GM23338 (cell line): ENCODE measurements around the gene VTCN1. TPM values are rescaled to one million over a fixed set of nuclear protein-coding genes. Genes with fewer than 3 reads are reported as not detected.

Source experiments
- ATAC-seq: fragments of 200-7000 bp; cut with Tn5 transposase; 3 replicates; pipeline ENCODE4 v1.9.1; 2020
- DNase-seq: peaks from one replicate; pipeline ENCODE4 v3.0.0-alpha.2; 2015; ENCODE audit warnings: low spot score
- H2AFZ ChIP-seq: fragments of 200-600 bp; sonication (generic); 2 replicates; pipeline ENCODE4 v1.8.0; 2016; ENCODE audit warnings: antibody characterized with exemption, mild to moderate bottlenecking, moderate library complexity
- H3F3A ChIP-seq: fragments of 200-600 bp; sonication (generic); replicated peaks from 2 replicates; pipeline ENCODE4 v1.8.0; 2017; ENCODE audit warnings: antibody characterized with exemption, mixed run types, low read depth
- H3K27ac ChIP-seq: fragments of 200-600 bp; sonication (generic); 2 replicates; pipeline ENCODE4 v1.6.1; 2016; ENCODE audit warnings: low read depth
- H3K27me3 ChIP-seq: fragments of 200-600 bp; sonication (generic); 2 replicates; pipeline ENCODE4 v1.8.0; 2016; ENCODE audit warnings: mild to moderate bottlenecking, mixed run types, moderate library complexity; ENCODE audit not compliant: insufficient read depth
- H3K36me3 ChIP-seq: fragments of 200-600 bp; sonication (generic); 2 replicates; pipeline ENCODE4 v1.8.0; 2016; ENCODE audit warnings: mild to moderate bottlenecking; ENCODE audit not compliant: insufficient read depth
- H3K4me1 ChIP-seq: fragments of 200-600 bp; sonication (generic); 2 replicates; pipeline ENCODE4 v1.8.0; 2016; ENCODE audit warnings: mild to moderate bottlenecking, moderate library complexity; ENCODE audit not compliant: insufficient read depth
- H3K4me2 ChIP-seq: fragments of 200-600 bp; sonication (generic); 2 replicates; pipeline ENCODE4 v1.7.1; 2017; ENCODE audit warnings: mixed run types
- H3K4me3 ChIP-seq: fragments of 200-600 bp; sonication (generic); 2 replicates; pipeline ENCODE4 v1.6.1; 2016; ENCODE audit warnings: mixed run types
- H3K79me2 ChIP-seq: fragments of 200-600 bp; sonication (generic); replicated peaks from 2 replicates; pipeline ENCODE4 v1.8.0; 2017; ENCODE audit warnings: mild to moderate bottlenecking; ENCODE audit not compliant: insufficient read depth
- H3K9me2 ChIP-seq: fragments of 200-600 bp; sonication (generic); 2 replicates; pipeline ENCODE4 v1.8.0; 2017; ENCODE audit not compliant: insufficient read depth
- H4K20me1 ChIP-seq: fragments of 200-600 bp; sonication (generic); replicated peaks from 2 replicates; pipeline ENCODE4 v1.8.0; 2017; ENCODE audit warnings: mild to moderate bottlenecking; ENCODE audit not compliant: insufficient read depth
- H3K27ac Mint-ChIP-seq: 2 replicates; pipeline ENCODE4 v1.8.0; 2020; ENCODE audit warnings: inconsistent platforms, mild to moderate bottlenecking, moderate library complexity, mixed read lengths
- H3K27me3 Mint-ChIP-seq: 3 replicates; pipeline ENCODE4 v1.8.0; 2022; ENCODE audit warnings: low read depth, mild to moderate bottlenecking, moderate library complexity, mixed read lengths, inconsistent platforms; ENCODE audit not compliant: insufficient read depth, poor library complexity
- H3K36me3 Mint-ChIP-seq: 3 replicates; pipeline ENCODE4 v1.8.0; 2021; ENCODE audit warnings: low read depth, mild to moderate bottlenecking, inconsistent platforms, moderate library complexity, mixed read lengths
- H3K4me1 Mint-ChIP-seq: 3 replicates; pipeline ENCODE4 v1.8.0; 2020; ENCODE audit warnings: mild to moderate bottlenecking, inconsistent platforms, mixed read lengths
- H3K4me3 Mint-ChIP-seq: 3 replicates; pipeline ENCODE4 v1.8.0; 2021; ENCODE audit warnings: moderate library complexity, mild to moderate bottlenecking, inconsistent platforms, mixed read lengths
- H3K9me3 Mint-ChIP-seq: 3 replicates; pipeline ENCODE4 v1.8.0; 2020; ENCODE audit warnings: moderate library complexity, mild to moderate bottlenecking, inconsistent platforms, mixed read lengths
- CREB1 ChIP-seq: fragments of 250-450 bp; sonication (Bioruptor Pico); IDR thresholded peaks from 2 replicates; pipeline ENCODE4 v1.5.0; 2020; ENCODE audit warnings: low read depth, mild to moderate bottlenecking, moderate library complexity
- JUNB ChIP-seq: IDR thresholded peaks from one replicate; pipeline ENCODE4 v1.6.1; 2016; ENCODE audit warnings: antibody characterized with exemption; ENCODE audit not compliant: unreplicated experiment
- NANOG ChIP-seq: IDR thresholded peaks from 2 replicates; pipeline ENCODE4 v1.6.1; 2016; ENCODE audit warnings: antibody characterized with exemption, borderline replicate concordance
- POLR2AphosphoS5 ChIP-seq: IDR thresholded peaks from 2 replicates; pipeline ENCODE4 v1.6.1; 2016; ENCODE audit warnings: antibody characterized with exemption, low read depth
- ZNF114 ChIP-seq: fragments of 250-450 bp; sonication (Bioruptor Pico); IDR thresholded peaks from 2 replicates; pipeline ENCODE4 v1.5.0; 2020; ENCODE audit warnings: mild to moderate bottlenecking, moderate library complexity
- polyA plus RNA-seq: library from polyadenylated mRNA; unstranded; fragments of >200 nt; fragmentation: Nextera tagmentation; extraction: Ambion mirVana; gene quantifications from 2 replicates; pipeline ENCODE4 v1.2.1, GENCODE V29; 2016
- total RNA-seq: library from RNA; depleted of rRNA; stranded (reverse); fragments of >200 nt; shearing (Covaris generic); gene quantifications from 2 replicates; pipeline ENCODE4 v1.2.3, GENCODE V29; 2014
- TF ChIP-seq, protein P1 (sequence below): IDR thresholded peaks from 2 replicates; pipeline ENCODE4 v1.6.1; 2016; ENCODE audit warnings: antibody characterized with exemption
- TF ChIP-seq, protein P2 (sequence below), 2 experiments: fragments of 200-600 bp in 1 of 2; sonication (generic) in 1 of 2; conservative IDR thresholded peaks; 2 replicates each; pipeline versions ENCODE4 v1.5.1 to v1.6.1; 2016 to 2017; ENCODE audit warnings: antibody characterized with exemption in 2 of 2, low read depth in 2 of 2, mild to moderate bottlenecking in 2 of 2, moderate library complexity in 1 of 2
- TF ChIP-seq, protein P3 (sequence below): fragments of 250-450 bp; sonication (Bioruptor Pico); IDR thresholded peaks from 2 replicates; pipeline ENCODE4 v1.5.0; 2020; ENCODE audit warnings: mild to moderate bottlenecking, moderate library complexity
- TF ChIP-seq, protein P4 (sequence below): IDR thresholded peaks from one replicate; pipeline ENCODE4 v1.6.1; 2018; ENCODE audit warnings: antibody characterized with exemption; ENCODE audit not compliant: unreplicated experiment

VTCN1 gene
- total and polyA plus RNA-seq, 2 experiments from 2014 or later = not detected

DNA sequence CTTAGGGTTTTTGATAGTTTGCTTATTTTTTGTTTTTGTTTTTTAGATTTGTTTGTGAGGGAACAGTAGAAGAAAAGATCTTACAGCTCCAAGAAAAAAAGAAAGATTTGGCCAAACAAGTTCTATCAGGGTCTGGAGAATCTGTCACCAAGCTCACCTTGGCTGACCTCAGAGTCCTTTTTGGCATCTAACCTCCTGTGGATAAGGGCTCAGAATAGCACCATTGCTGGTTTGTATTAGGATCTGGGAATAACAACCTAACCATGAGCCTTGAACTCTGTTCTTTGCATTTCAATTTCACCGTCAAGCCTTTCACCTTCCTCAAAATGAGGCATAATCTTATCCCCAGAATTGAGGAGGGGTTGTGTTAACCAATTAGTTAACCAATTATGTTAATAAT lies 109.4 kb downstream of the VTCN1 start (continued):
- TF ChIP-seq, protein P1, sequence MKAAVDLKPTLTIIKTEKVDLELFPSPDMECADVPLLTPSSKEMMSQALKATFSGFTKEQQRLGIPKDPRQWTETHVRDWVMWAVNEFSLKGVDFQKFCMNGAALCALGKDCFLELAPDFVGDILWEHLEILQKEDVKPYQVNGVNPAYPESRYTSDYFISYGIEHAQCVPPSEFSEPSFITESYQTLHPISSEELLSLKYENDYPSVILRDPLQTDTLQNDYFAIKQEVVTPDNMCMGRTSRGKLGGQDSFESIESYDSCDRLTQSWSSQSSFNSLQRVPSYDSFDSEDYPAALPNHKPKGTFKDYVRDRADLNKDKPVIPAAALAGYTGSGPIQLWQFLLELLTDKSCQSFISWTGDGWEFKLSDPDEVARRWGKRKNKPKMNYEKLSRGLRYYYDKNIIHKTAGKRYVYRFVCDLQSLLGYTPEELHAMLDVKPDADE = no peak
- TF ChIP-seq ZNF114 (CRISPR knock-in tag) = no peak
- TF ChIP-seq, protein P2, sequence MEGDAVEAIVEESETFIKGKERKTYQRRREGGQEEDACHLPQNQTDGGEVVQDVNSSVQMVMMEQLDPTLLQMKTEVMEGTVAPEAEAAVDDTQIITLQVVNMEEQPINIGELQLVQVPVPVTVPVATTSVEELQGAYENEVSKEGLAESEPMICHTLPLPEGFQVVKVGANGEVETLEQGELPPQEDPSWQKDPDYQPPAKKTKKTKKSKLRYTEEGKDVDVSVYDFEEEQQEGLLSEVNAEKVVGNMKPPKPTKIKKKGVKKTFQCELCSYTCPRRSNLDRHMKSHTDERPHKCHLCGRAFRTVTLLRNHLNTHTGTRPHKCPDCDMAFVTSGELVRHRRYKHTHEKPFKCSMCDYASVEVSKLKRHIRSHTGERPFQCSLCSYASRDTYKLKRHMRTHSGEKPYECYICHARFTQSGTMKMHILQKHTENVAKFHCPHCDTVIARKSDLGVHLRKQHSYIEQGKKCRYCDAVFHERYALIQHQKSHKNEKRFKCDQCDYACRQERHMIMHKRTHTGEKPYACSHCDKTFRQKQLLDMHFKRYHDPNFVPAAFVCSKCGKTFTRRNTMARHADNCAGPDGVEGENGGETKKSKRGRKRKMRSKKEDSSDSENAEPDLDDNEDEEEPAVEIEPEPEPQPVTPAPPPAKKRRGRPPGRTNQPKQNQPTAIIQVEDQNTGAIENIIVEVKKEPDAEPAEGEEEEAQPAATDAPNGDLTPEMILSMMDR (conservative IDR thresholded peaks at IDR 0.05; ENCODE audit: low read depth in 2 of 2) = no peak
- TF ChIP-seq POLR2AphosphoS5 = no peak

DNA sequence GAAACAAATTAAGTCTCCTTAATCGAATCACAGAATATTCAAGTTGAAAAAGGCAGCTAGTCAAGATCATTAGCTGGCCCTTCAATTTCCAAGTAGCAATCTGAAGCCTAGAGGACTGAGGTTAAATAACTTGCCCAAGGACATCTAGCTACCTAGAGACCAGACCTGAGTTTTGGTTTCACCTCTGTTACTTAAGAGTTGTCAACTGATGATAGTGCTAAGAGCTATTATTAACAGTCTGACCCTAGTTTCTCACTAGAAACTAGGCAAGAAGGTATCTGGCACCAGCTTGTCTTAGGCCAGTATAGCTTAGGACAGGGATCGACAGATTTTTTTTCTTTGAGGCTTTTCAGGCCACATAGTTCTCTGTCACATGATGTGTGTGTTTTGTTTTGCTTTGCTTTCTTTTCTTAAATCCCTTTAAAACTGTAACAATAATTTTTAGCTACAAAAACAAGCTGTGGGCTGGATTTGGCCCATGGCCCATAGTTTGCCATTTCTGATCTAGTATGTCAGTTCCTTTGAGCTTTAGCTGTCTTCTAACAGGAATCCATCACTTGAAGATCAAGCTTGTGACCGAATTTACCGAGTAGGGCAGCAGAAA lies 112.3 kb downstream of the VTCN1 start:
- Histone ChIP-seq H4K20me1 (peaks cover 10% of the 10 kb centered on the region; the same call in 1 of the 2 replicates), H3K36me3 (peaks cover 89% of the 10 kb centered on the region), H2AFZ (no peak overlapping the region), H3K27ac (no peak overlapping the region), H3F3A (0 out of 2 replicates have a peak, but pooled peaks cover 3% of the 10 kb centered on the region), H3K4me3 (no peak overlapping the region), H3K4me2 (no peak overlapping the region), H3K27me3 (no peaks in the 10 kb centered on the region), H3K4me1 (peaks cover 4% of the 10 kb centered on the region; the same call in 1 of the 2 replicates), H3K9me2 (no peaks in the 10 kb centered on the region), H3K79me2 (no peaks in the 10 kb centered on the region)
- no peaks in the 10 kb centered on the region for H3K9me3 Mint-ChIP-seq
- H3K36me3 Mint-ChIP-seq = peaks cover 88% of the 10 kb centered on the region
- H3K4me1 Mint-ChIP-seq = peaks cover 8% of the 10 kb centered on the region
- H3K27ac Mint-ChIP-seq = no peak overlapping the region
- no peaks in the 10 kb centered on the region for H3K27me3 Mint-ChIP-seq
- ATAC-seq (no peak), DNase-seq (no peak)
- TF ChIP-seq NANOG (no peak), JUNB (no peak), CREB1 (no peak)
- TF ChIP-seq, protein P3, sequence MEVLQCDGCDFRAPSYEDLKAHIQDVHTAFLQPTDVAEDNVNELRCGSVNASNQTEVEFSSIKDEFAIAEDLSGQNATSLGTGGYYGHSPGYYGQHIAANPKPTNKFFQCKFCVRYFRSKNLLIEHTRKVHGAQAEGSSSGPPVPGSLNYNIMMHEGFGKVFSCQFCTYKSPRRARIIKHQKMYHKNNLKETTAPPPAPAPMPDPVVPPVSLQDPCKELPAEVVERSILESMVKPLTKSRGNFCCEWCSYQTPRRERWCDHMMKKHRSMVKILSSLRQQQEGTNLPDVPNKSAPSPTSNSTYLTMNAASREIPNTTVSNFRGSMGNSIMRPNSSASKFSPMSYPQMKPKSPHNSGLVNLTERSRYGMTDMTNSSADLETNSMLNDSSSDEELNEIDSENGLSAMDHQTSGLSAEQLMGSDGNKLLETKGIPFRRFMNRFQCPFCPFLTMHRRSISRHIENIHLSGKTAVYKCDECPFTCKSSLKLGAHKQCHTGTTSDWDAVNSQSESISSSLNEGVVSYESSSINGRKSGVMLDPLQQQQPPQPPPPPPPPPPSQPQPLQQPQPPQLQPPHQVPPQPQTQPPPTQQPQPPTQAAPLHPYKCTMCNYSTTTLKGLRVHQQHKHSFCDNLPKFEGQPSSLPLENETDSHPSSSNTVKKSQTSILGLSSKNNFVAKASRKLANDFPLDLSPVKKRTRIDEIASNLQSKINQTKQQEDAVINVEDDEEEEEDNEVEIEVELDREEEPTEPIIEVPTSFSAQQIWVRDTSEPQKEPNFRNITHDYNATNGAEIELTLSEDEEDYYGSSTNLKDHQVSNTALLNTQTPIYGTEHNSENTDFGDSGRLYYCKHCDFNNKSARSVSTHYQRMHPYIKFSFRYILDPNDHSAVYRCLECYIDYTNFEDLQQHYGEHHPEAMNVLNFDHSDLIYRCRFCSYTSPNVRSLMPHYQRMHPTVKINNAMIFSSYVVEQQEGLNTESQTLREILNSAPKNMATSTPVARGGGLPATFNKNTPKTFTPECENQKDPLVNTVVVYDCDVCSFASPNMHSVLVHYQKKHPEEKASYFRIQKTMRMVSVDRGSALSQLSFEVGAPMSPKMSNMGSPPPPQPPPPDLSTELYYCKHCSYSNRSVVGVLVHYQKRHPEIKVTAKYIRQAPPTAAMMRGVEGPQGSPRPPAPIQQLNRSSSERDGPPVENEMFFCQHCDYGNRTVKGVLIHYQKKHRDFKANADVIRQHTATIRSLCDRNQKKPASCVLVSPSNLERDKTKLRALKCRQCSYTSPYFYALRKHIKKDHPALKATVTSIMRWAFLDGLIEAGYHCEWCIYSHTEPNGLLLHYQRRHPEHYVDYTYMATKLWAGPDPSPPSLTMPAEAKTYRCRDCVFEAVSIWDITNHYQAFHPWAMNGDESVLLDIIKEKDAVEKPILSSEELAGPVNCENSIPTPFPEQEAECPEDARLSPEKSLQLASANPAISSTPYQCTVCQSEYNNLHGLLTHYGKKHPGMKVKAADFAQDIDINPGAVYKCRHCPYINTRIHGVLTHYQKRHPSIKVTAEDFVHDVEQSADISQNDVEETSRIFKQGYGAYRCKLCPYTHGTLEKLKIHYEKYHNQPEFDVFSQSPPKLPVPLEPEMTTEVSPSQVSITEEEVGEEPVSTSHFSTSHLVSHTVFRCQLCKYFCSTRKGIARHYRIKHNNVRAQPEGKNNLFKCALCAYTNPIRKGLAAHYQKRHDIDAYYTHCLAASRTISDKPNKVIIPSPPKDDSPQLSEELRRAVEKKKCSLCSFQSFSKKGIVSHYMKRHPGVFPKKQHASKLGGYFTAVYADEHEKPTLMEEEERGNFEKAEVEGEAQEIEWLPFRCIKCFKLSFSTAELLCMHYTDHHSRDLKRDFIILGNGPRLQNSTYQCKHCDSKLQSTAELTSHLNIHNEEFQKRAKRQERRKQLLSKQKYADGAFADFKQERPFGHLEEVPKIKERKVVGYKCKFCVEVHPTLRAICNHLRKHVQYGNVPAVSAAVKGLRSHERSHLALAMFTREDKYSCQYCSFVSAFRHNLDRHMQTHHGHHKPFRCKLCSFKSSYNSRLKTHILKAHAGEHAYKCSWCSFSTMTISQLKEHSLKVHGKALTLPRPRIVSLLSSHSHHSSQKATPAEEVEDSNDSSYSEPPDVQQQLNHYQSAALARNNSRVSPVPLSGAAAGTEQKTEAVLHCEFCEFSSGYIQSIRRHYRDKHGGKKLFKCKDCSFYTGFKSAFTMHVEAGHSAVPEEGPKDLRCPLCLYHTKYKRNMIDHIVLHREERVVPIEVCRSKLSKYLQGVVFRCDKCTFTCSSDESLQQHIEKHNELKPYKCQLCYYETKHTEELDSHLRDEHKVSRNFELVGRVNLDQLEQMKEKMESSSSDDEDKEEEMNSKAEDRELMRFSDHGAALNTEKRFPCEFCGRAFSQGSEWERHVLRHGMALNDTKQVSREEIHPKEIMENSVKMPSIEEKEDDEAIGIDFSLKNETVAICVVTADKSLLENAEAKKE (CRISPR knock-in tag) = no peak
- TF ChIP-seq, protein P4, sequence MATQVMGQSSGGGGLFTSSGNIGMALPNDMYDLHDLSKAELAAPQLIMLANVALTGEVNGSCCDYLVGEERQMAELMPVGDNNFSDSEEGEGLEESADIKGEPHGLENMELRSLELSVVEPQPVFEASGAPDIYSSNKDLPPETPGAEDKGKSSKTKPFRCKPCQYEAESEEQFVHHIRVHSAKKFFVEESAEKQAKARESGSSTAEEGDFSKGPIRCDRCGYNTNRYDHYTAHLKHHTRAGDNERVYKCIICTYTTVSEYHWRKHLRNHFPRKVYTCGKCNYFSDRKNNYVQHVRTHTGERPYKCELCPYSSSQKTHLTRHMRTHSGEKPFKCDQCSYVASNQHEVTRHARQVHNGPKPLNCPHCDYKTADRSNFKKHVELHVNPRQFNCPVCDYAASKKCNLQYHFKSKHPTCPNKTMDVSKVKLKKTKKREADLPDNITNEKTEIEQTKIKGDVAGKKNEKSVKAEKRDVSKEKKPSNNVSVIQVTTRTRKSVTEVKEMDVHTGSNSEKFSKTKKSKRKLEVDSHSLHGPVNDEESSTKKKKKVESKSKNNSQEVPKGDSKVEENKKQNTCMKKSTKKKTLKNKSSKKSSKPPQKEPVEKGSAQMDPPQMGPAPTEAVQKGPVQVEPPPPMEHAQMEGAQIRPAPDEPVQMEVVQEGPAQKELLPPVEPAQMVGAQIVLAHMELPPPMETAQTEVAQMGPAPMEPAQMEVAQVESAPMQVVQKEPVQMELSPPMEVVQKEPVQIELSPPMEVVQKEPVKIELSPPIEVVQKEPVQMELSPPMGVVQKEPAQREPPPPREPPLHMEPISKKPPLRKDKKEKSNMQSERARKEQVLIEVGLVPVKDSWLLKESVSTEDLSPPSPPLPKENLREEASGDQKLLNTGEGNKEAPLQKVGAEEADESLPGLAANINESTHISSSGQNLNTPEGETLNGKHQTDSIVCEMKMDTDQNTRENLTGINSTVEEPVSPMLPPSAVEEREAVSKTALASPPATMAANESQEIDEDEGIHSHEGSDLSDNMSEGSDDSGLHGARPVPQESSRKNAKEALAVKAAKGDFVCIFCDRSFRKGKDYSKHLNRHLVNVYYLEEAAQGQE = no peak
- H3K4me3 Mint-ChIP-seq = no peak overlapping the region
